Measurements from ENCODE around the gene COLEC11.
"Not testable (repeated sequence)": the region's sequence is repeated elsewhere in the genome, so short reads cannot be mapped to it uniquely, and the experiment has no call there.

DNA sequence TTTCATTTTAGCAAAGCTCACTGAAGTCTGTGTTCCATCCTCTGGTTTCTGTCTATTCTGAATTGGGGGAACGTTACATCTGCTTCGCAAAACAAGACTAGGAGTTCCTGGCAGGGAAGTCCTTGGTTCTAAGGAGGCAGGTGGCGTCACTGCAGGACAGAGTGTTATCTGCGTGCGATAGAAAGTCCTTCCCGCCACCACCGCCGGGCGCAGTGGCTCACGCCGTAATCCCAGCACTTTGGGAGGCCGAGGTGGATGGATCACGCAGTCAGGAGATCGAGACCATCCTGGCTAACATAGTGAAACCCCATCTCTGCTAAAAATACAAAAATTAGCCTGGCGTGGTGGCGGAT lies 41.0 kb downstream of the COLEC11 start:
- TF ChIP-seq, protein P1, sequence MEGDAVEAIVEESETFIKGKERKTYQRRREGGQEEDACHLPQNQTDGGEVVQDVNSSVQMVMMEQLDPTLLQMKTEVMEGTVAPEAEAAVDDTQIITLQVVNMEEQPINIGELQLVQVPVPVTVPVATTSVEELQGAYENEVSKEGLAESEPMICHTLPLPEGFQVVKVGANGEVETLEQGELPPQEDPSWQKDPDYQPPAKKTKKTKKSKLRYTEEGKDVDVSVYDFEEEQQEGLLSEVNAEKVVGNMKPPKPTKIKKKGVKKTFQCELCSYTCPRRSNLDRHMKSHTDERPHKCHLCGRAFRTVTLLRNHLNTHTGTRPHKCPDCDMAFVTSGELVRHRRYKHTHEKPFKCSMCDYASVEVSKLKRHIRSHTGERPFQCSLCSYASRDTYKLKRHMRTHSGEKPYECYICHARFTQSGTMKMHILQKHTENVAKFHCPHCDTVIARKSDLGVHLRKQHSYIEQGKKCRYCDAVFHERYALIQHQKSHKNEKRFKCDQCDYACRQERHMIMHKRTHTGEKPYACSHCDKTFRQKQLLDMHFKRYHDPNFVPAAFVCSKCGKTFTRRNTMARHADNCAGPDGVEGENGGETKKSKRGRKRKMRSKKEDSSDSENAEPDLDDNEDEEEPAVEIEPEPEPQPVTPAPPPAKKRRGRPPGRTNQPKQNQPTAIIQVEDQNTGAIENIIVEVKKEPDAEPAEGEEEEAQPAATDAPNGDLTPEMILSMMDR (IDR thresholded peaks at IDR 0.05) = not testable (repeated sequence)
- not testable (repeated sequence) for TF ChIP-seq EP300 (IDR thresholded peaks at IDR 0.05)
